HCT116 (cell line): ENCODE data around the gene KRTAP23-1.

ENCODE experiments used
- CEBPB ChIP-seq: IDR thresholded peaks from 2 replicates; pipeline ENCODE4 v1.6.1; 2012; ENCODE audit warnings: low read depth
- EZH2 ChIP-seq: fragments of 200-600 bp; sonication (generic); IDR thresholded peaks from 2 replicates; pipeline ENCODE4 v1.6.1; 2017; ENCODE audit warnings: antibody characterized with exemption, mixed run types
- MAX ChIP-seq: IDR thresholded peaks from 2 replicates; pipeline ENCODE4 v1.6.1; 2012
- POLR2A ChIP-seq: IDR thresholded peaks from 2 replicates; pipeline ENCODE4 v1.7.0; 2011; ENCODE audit warnings: borderline replicate concordance; ENCODE audit not compliant: insufficient read depth, insufficient read length; ENCODE audit errors: extremely low read depth
- POLR2AphosphoS5 ChIP-seq: IDR thresholded peaks from 2 replicates; pipeline ENCODE4 v1.6.1; 2011; ENCODE audit warnings: mild to moderate bottlenecking, low read depth, low read length, moderate library complexity
- REST ChIP-seq: IDR thresholded peaks from 2 replicates; pipeline ENCODE4 v1.6.1; 2012; ENCODE audit warnings: low read depth
- SIN3A ChIP-seq: IDR thresholded peaks from 2 replicates; pipeline ENCODE4 v1.6.1; 2012; ENCODE audit warnings: low read depth
- SP1 ChIP-seq: IDR thresholded peaks from 2 replicates; pipeline ENCODE4 v1.6.1; 2012; ENCODE audit warnings: low read depth
- TCF7L2 ChIP-seq: IDR thresholded peaks from 2 replicates; pipeline ENCODE4 v1.7.0; 2011; ENCODE audit warnings: borderline replicate concordance, inconsistent platforms; ENCODE audit not compliant: insufficient read depth, insufficient read length; ENCODE audit errors: extremely low read depth
- ZFX ChIP-seq: fragments of 450-650 bp; IDR thresholded peaks from 2 replicates; pipeline ENCODE4 v1.6.1; 2017
- ZNF274 ChIP-seq: fragments of 200-500 bp; sonication (Bioruptor generic); IDR thresholded peaks from 2 replicates; pipeline ENCODE4 v1.6.1; 2014; ENCODE audit warnings: mild to moderate bottlenecking, low read depth, low read length, inconsistent platforms
- TF ChIP-seq, protein P1 (sequence below), 3 experiments: fragments of 200-600 bp in 1 of 3; sonication (generic) in 1 of 3; IDR thresholded peaks in 2 of 3; conservative IDR thresholded peaks in 1 of 3; 2 replicates each; pipeline ENCODE4 v1.5.1; 2012 to 2017; ENCODE audit warnings: low read depth in 2 of 3, low read length in 2 of 3, antibody characterized with exemption in 1 of 3, borderline replicate concordance in 1 of 3, control low read depth in 1 of 3, mild to moderate bottlenecking in 1 of 3, mixed read lengths in 1 of 3, mixed run types in 1 of 3, moderate library complexity in 1 of 3; ENCODE audit not compliant: insufficient read depth in 1 of 3

DNA sequence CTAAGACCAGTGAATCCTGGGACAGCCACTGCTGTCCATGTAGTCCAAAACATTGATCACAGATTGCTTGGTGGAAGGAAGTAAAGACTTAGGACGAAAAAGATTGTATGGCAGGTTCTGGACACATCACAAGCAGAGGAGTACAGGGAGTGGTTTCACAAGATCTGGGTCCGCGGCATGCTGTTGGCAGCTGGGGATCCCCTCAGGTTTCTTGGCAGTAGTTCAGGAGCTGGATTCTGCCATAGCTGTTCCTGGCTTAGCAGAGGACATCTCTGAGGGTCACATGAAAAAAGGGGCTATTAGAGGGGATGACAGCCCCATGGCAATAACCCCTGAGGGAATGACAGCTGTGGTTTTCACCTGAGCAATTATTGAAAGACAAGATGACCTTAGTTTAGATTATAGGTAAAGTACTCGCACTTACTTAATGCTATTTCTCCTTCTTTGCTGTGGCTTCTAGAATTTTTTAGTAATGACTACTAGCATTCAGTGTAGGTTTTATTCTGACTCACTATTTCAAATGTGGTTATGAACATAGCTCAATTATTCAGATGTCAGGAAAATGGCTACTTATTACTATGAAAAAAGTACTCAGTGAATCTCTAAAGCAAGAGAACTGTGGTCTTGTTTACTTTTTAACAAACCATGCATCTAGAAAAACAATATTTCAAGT is 19.1 kb downstream of the KRTAP23-1 start:
- TF ChIP-seq, protein P1, sequence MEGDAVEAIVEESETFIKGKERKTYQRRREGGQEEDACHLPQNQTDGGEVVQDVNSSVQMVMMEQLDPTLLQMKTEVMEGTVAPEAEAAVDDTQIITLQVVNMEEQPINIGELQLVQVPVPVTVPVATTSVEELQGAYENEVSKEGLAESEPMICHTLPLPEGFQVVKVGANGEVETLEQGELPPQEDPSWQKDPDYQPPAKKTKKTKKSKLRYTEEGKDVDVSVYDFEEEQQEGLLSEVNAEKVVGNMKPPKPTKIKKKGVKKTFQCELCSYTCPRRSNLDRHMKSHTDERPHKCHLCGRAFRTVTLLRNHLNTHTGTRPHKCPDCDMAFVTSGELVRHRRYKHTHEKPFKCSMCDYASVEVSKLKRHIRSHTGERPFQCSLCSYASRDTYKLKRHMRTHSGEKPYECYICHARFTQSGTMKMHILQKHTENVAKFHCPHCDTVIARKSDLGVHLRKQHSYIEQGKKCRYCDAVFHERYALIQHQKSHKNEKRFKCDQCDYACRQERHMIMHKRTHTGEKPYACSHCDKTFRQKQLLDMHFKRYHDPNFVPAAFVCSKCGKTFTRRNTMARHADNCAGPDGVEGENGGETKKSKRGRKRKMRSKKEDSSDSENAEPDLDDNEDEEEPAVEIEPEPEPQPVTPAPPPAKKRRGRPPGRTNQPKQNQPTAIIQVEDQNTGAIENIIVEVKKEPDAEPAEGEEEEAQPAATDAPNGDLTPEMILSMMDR (IDR thresholded peaks at IDR 0.05 in 2 of 3, conservative IDR thresholded peaks at IDR 0.05 in 1 of 3; ENCODE audit: borderline replicate concordance in 1 of 3, insufficient read depth in 1 of 3, low read depth in 2 of 3, low read length in 2 of 3), result no peak
- TF ChIP-seq ZNF274, result no peak
- no peak for TF ChIP-seq SIN3A
- TF ChIP-seq ZFX, result no peak
- no peak for TF ChIP-seq POLR2A
- no peak for TF ChIP-seq MAX
- no peak for TF ChIP-seq EZH2
- TF ChIP-seq POLR2AphosphoS5, result no peak
- no peak for TF ChIP-seq SP1
- TF ChIP-seq TCF7L2, result no peak
- no peak for TF ChIP-seq REST
- no peak for TF ChIP-seq CEBPB
